Kidney (tissue), 14 donors: Measurements from ENCODE around the gene PHF23. TPM values are rescaled to one million over a fixed set of nuclear protein-coding genes. Genes with fewer than 3 reads are reported as not detected.
"Not testable (repeated sequence)": the region's sequence is repeated elsewhere in the genome, so short reads cannot be mapped to it uniquely, and the experiment has no call there.

ENCODE experiments used
- DNase-seq, 5 donors: peaks; one replicate each; pipeline ENCODE4 v3.0.0-alpha.2; 2013 to 2020
- FAIRE-seq: peaks from 2 replicates; lab custom pipeline; 2012; peaks lifted over from hg19 to GRCh38; lab: Jason Lieb, UNC
- H3K27ac ChIP-seq, 2 donors: one replicate each; pipeline ENCODE4 v1.7.0; 2013; ENCODE audit warnings: low read depth in 2 of 2, low read length in 2 of 2, inconsistent platforms in 1 of 2
- H3K27me3 ChIP-seq: one replicate; pipeline ENCODE4 v1.7.1; 2013; ENCODE audit warnings: low read length, inconsistent platforms; ENCODE audit not compliant: control insufficient read depth, insufficient read depth
- H3K36me3 ChIP-seq, 3 donors: one replicate each; pipeline versions ENCODE4 v1.7.0 to v1.7.1; 2013; ENCODE audit warnings: low read length in 3 of 3, control low read depth in 1 of 3, inconsistent platforms in 1 of 3; ENCODE audit not compliant: insufficient read depth in 3 of 3, control insufficient read depth in 2 of 3
- H3K4me1 ChIP-seq, 3 donors: one replicate each; pipeline versions ENCODE4 v1.7.0 to v1.7.1; 2013; ENCODE audit warnings: low read length in 3 of 3, inconsistent platforms in 1 of 3, low read depth in 1 of 3; ENCODE audit not compliant: control insufficient read depth in 2 of 3, insufficient read depth in 2 of 3
- H3K4me3 ChIP-seq, 3 donors: one replicate each; pipeline versions ENCODE4 v1.7.0 to v1.8.1; 2013; ENCODE audit warnings: low read length in 3 of 3, control low read depth in 1 of 3, inconsistent platforms in 1 of 3
- H3K9ac ChIP-seq, 3 donors: one replicate each; pipeline versions ENCODE4 v1.7.0 to v1.7.1; 2013; ENCODE audit warnings: low read length in 3 of 3, control low read depth in 1 of 3, inconsistent platforms in 1 of 3
- H3K9me3 ChIP-seq, 3 donors: one replicate each; pipeline versions ENCODE4 v1.7.0 to v1.7.1; 2013; ENCODE audit warnings: low read length in 3 of 3, control low read depth in 1 of 3, inconsistent platforms in 1 of 3; ENCODE audit not compliant: control insufficient read depth in 2 of 3, insufficient read depth in 1 of 3
- intact Hi-C: fragments of 100-400 bp; cut with DNase I; formaldehyde crosslinking; loops from one replicate; pipeline ENCODE4 v1.11.1; 2022
- polyA plus RNA-seq: library from polyadenylated mRNA; stranded (reverse); fragments of 350-450 nt; fragmentation: Illumina TruSeq; extraction: RNeasy Lipid Tissue Mini Kit (QIAGEN cat#74804); gene quantifications from one replicate; pipeline ENCODE4 v1.2.3, GENCODE V29; 2014; ENCODE audit warnings: low read depth, low replicate concordance; ENCODE audit not compliant: insufficient read depth
- total RNA-seq: library from RNA; stranded (reverse); fragmentation: NEBNext Ultra II Directional; extraction: Animal tissue kit (Norgen Biotek cat#: 25700); gene quantifications from one replicate; pipeline ENCODE4 v1.2.1, GENCODE V29; 2021
- TF ChIP-seq, protein P1 (sequence below): IDR thresholded peaks from 3 replicates; pipeline ENCODE4 v1.5.1; 2012; ENCODE audit warnings: mild to moderate bottlenecking, moderate library complexity, borderline replicate concordance; ENCODE audit not compliant: insufficient read depth; ENCODE audit errors: extremely low read depth
- donor health status: control.
- donor health status: control.
- donor health status: control.
- donor health status: control.
- donor health status: control.
- donor health status: DM: yes; HTN: yes; CAD: no.
- donor health status: Normal renal cell carcinoma (clear cell type).

Gene PHF23
- total and polyA plus RNA-seq, 2 donors from 2014 or later: 28.1 to 48.5 TPM

DNA sequence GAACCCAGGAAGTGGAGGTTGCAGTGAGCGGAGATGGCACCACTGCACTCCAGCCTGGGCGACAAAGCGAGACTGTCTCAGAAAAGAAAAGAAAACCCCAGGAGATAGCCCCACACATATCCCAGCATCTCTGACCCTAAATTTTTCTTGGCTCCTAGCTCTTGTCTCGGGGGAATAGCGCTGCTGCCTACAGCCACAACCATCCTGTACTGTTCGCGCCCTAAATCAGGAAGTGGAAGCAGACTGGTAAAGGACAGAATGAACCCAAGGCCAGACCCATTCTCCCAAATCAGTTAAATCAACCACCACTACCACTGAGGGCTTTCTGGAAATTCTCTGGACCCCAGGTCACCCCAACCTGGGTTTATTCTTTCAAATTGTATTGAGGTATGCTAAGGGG is 10.6 kb upstream of the PHF23 start:
- FAIRE-seq (no peak), DNase-seq (no peak)
- H3K27ac ChIP-seq: no peak overlapping the region
- H3K9me3 ChIP-seq: no peaks in the 10 kb centered on the region
- H3K4me1 ChIP-seq: peaks cover 5 to 25% (median 19%) of the 10 kb centered on the region in 3 donors
- intact Hi-C loops: no loop called here
- peak overlapping the region in 2 of 3 donors; percentile 91 to 97 for H3K9ac ChIP-seq
- no peaks in the 10 kb centered on the region for H3K27me3 ChIP-seq
- H3K36me3 ChIP-seq: peaks cover 7 to 22% (median 13%) of the 10 kb centered on the region in 3 donors
- TF ChIP-seq, protein P1, sequence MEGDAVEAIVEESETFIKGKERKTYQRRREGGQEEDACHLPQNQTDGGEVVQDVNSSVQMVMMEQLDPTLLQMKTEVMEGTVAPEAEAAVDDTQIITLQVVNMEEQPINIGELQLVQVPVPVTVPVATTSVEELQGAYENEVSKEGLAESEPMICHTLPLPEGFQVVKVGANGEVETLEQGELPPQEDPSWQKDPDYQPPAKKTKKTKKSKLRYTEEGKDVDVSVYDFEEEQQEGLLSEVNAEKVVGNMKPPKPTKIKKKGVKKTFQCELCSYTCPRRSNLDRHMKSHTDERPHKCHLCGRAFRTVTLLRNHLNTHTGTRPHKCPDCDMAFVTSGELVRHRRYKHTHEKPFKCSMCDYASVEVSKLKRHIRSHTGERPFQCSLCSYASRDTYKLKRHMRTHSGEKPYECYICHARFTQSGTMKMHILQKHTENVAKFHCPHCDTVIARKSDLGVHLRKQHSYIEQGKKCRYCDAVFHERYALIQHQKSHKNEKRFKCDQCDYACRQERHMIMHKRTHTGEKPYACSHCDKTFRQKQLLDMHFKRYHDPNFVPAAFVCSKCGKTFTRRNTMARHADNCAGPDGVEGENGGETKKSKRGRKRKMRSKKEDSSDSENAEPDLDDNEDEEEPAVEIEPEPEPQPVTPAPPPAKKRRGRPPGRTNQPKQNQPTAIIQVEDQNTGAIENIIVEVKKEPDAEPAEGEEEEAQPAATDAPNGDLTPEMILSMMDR: no peak
- peak overlapping the region; percentile 62 to 86 (median 73) for H3K4me3 ChIP-seq

DNA sequence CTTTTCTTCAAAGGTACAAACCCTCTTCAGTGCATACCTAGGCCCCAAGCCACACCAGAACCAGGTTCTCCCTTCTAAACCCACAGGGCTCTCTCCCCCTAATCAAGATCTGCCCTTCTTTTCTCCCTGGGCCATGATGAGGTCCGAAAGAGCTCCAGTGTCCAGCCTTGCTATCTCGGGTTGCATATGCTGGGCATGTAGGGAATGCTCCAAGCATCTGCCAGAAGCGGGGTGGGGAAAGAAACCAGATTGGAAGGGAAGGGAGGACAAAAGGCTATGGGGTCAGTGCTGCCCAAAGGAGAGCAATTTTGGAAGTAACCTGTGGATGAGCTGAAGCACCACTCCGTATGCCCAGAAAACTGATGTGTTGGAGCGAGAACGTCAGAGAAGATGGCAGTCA is 10.0 kb upstream of the PHF23 start:
- intact Hi-C loops: no loop called here
- no peak overlapping the region for H3K27ac ChIP-seq
- H3K9ac ChIP-seq: no peak overlapping the region

DNA sequence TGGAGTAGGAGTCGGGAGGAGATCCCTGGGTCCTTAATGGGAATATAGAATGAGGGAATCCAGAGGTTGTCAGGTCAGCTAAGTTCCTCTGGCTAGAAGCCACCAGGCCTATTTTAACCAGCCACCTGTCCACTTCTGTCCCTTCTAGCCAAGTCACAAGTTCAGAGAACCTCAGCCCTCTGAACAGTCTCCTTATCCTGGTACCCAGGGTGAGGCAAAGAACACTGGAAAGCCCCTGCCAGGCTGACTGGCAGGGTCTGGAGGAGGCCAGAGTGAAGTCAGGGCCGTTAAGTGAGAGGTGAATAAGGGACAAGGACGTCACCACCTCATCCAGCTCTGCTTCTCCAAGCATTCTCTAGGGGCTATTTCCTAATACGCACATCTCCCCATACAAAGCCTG is 9.5 kb upstream of the PHF23 start:
- Histone ChIP-seq H3K27ac (no peak overlapping the region), H3K4me3 (no peak overlapping the region), H3K9ac (no peak overlapping the region), H3K27me3 (no peaks in the 10 kb centered on the region), H3K36me3 (peaks cover 7 to 16% (median 13%) of the 10 kb centered on the region in 3 donors), H3K9me3 (no peaks in the 10 kb centered on the region), H3K4me1 (peaks cover 5 to 25% (median 19%) of the 10 kb centered on the region in 3 donors)
- FAIRE-seq (no peak), DNase-seq (no peak)
- TF ChIP-seq, protein P1: no peak
- intact Hi-C loops: no loop called here

More for the DNA sequence above, 10.0 kb upstream of the PHF23 start:
- TF ChIP-seq, protein P1: no peak
- DNase-seq (no peak), FAIRE-seq (no peak)
- Histone ChIP-seq H3K4me1 (peaks cover 5 to 25% (median 19%) of the 10 kb centered on the region in 3 donors), H3K36me3 (peaks cover 7 to 16% (median 16%) of the 10 kb centered on the region in 3 donors), H3K9me3 (no peaks in the 10 kb centered on the region), H3K4me3 (no peak overlapping the region), H3K27me3 (no peaks in the 10 kb centered on the region)

DNA sequence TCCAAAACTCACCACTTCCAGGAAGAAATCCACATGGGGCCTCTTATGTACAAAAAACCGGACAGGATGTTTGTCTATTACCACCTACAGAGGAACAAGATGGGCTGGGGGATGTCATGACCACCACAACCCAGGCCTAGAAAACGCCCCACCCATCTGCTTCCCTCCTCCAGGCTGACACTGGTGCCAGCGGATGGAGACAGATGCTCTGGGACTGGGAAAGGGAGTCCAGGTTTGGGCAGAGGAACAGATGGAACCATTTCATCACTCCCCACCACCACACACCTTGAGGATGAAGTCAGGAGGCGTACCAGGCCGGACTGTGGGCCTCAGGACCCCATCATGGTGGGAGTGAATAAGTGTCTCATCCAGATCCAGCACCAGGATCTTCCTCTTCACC is 7.5 kb upstream of the PHF23 start:
- H3K4me3 ChIP-seq: no peak overlapping the region
- intact Hi-C loops: no loop called here
- H3K27me3 ChIP-seq: no peaks in the 10 kb centered on the region
- peaks cover 7 to 16% (median 13%) of the 10 kb centered on the region in 3 donors for H3K36me3 ChIP-seq
- H3K4me1 ChIP-seq: peaks cover 0 to 26% (median 16%) of the 10 kb centered on the region in 3 donors
- TF ChIP-seq, protein P1: no peak
- H3K9ac ChIP-seq: no peak overlapping the region
- no peak overlapping the region for H3K27ac ChIP-seq
- FAIRE-seq: no peak
- DNase-seq: no peak
- H3K9me3 ChIP-seq: no peaks in the 10 kb centered on the region

DNA sequence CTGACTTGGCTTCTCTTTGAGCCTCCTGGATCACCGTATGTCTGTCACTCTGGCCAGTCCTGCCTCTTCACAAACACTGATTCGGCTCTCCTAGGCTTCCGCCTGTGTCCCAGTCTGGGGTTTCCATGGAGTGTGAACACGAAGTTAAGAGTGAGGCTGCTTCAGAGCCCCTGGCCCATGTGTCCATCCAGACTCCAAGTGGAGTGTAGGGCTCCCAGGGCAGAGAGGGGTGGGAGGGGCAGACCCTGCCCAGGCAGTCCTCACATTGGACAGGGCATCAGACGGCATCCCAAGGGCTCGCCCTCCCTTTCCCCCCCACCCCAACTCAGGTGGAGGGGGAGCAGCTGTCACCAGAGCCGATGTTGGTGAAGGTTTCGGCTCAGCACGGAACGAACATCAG is 4.6 kb upstream of the PHF23 start:
- peak in 1 of 5 donors; percentile 55 for DNase-seq
- H3K4me3 ChIP-seq: peak overlapping the region in 1 of 3 donors; percentile 86
- not testable (repeated sequence) for H3K27ac ChIP-seq

More for the DNA sequence above, 4.6 kb upstream of the PHF23 start:
- H3K9me3 ChIP-seq, FAIRE-seq, H3K27me3 ChIP-seq, intact Hi-C loops: not testable (repeated sequence)
- Histone ChIP-seq H3K9ac (peak overlapping the region in 1 of 3 donors; percentile 89), H3K4me1 (peaks cover 7 to 26% (median 20%) of the 10 kb centered on the region in 3 donors), H3K36me3 (peaks cover 14 to 26% (median 22%) of the 10 kb centered on the region in 3 donors)
